TTC549 (cell line): ENCODE results near the gene TTC27.
"Not testable (repeated sequence)": the region's sequence is repeated elsewhere in the genome, so short reads cannot be mapped to it uniquely, and the experiment has no call there.

Experiments
- FAIRE-seq: peaks from 2 replicates; lab custom pipeline; 2012; peaks lifted over from hg19 to GRCh38; lab: Jason Lieb, UNC

TTC27 gene

GRCh38 chr2:32810909-32811495, 183.2 kb downstream of the TTC27 start:
- no peak for FAIRE-seq

GRCh38 chr2:32811696-32812095, 183.8 kb downstream of the TTC27 start:
- FAIRE-seq, result no peak

- FAIRE-seq, result no peak
Observed at GRCh38 chr2:32812316-32812715, 184.5 kb downstream of the TTC27 start.

GRCh38 chr2:32820088-32820487, 192.2 kb downstream of the TTC27 start:
- FAIRE-seq, result no peak

- no peak for FAIRE-seq
Observed at GRCh38 chr2:32820701-32821100, 192.9 kb downstream of the TTC27 start.

- no peak for FAIRE-seq
Observed at GRCh38 chr2:32824070-32824809, 196.4 kb downstream of the TTC27 start.

GRCh38 chr2:32825291-32825712, 197.5 kb downstream of the TTC27 start:
- no peak for FAIRE-seq

GRCh38 chr2:32830196-32830595, 202.3 kb downstream of the TTC27 start:
- no peak for FAIRE-seq

GRCh38 chr2:32832821-32833220, 205.0 kb downstream of the TTC27 start:
- FAIRE-seq, result no peak

- no peak for FAIRE-seq
Observed at GRCh38 chr2:32833709-32834108, 205.9 kb downstream of the TTC27 start.

- FAIRE-seq, result no peak
Observed at GRCh38 chr2:32835148-32835547, 207.3 kb downstream of the TTC27 start.

- no peak for FAIRE-seq
Observed at GRCh38 chr2:32836933-32837332, 209.1 kb downstream of the TTC27 start.

- no peak for FAIRE-seq
Observed at GRCh38 chr2:32838418-32838817, 210.6 kb downstream of the TTC27 start.

- FAIRE-seq, result no peak
Observed at GRCh38 chr2:32838949-32839348, 211.1 kb downstream of the TTC27 start.

GRCh38 chr2:32841931-32842898, 214.4 kb downstream of the TTC27 start:
- FAIRE-seq, result no peak

GRCh38 chr2:32843699-32844098, 215.8 kb downstream of the TTC27 start:
- FAIRE-seq, result no peak

- FAIRE-seq, result no peak
Observed at GRCh38 chr2:32844253-32844652, 216.4 kb downstream of the TTC27 start.

GRCh38 chr2:32846274-32846673, 218.4 kb downstream of the TTC27 start:
- FAIRE-seq, result not testable (repeated sequence)

GRCh38 chr2:32847734-32848133, 219.9 kb downstream of the TTC27 start:
- FAIRE-seq, result no peak

GRCh38 chr2:32849456-32850194, 221.8 kb downstream of the TTC27 start:
- FAIRE-seq, result no peak

GRCh38 chr2:32851777-32852439, 224.1 kb downstream of the TTC27 start:
- no peak for FAIRE-seq

- FAIRE-seq, result no peak
Observed at GRCh38 chr2:32852856-32853255, 225.0 kb downstream of the TTC27 start.
